ENCODE results near the gene UQCRC1. TPM values are rescaled to one million over a fixed set of nuclear protein-coding genes. Genes with fewer than 3 reads are reported as not detected.
A peak's percentile ranks its signal among the peaks of the same experiment; 100 is the strongest.

UQCRC1 gene
- polyA plus RNA-seq, 3 donors = 326 to 409 (median 350) TPM

GRCh38 chr3:48567500-48567899 is 41.9 kb downstream of the UQCRC1 start:
- no peak overlapping the region for H3K27ac ChIP-seq (ENCODE audit: low read depth in 1 of 2, low read length in 2 of 2)
- H3K36me3 ChIP-seq (replicated peaks in 1 of 2; ENCODE audit: control insufficient read depth in 1 of 2, insufficient read depth in 2 of 2, low read length in 2 of 2) = no peaks in the 10 kb centered on the region
- no peak overlapping the region for H3K9ac ChIP-seq (ENCODE audit: insufficient read depth, low read length, poor library complexity, severe bottlenecking)
- H3K27ac Mint-ChIP-seq = peak overlapping the region in 3 of 7 donors; percentile 30 to 70 (median 53)
- no peaks in the 10 kb centered on the region for H3K9me3 ChIP-seq (replicated peaks in 1 of 2; ENCODE audit: control insufficient read depth in 1 of 2, insufficient read depth in 1 of 2, low read length in 2 of 2)
- H4K20me1 ChIP-seq (ENCODE audit: insufficient read depth, low read length) = no peaks in the 10 kb centered on the region
- peaks cover 43 to 44% of the 10 kb centered on the region in 2 donors for H3K4me1 ChIP-seq (ENCODE audit: control insufficient read depth in 1 of 2, insufficient read depth in 2 of 2, low read length in 2 of 2)
- H3K4me3 Mint-ChIP-seq = no peak overlapping the region
- peaks cover 0 to 2% of the 10 kb centered on the region in 2 donors for H3K36me3 Mint-ChIP-seq
- no peaks in the 10 kb centered on the region for H3K27me3 ChIP-seq (ENCODE audit: control insufficient read depth in 2 of 2, insufficient read depth in 2 of 2, low read length in 2 of 2)
- peaks cover 44% of the 10 kb centered on the region for H3K4me1 Mint-ChIP-seq
- intact Hi-C loops (cut with micrococcal nuclease) = no loop called here
- DNase-seq = no peak
- no peak for TF ChIP-seq CTCF (IDR thresholded peaks at IDR 0.05)
- H2AFZ ChIP-seq (ENCODE audit: insufficient read depth, low read depth, low read length, poor library complexity, severe bottlenecking) = no peak overlapping the region
- H3K27me3 Mint-ChIP-seq (ENCODE audit: low read depth in 3 of 3) = peaks cover 6 to 11% (median 6%) of the 10 kb centered on the region in 3 donors
- no peaks in the 10 kb centered on the region for H3K9me3 Mint-ChIP-seq
- no peak overlapping the region for H3K4me3 ChIP-seq (replicated peaks in 1 of 3; ENCODE audit: low read depth in 2 of 3, low read length in 3 of 3)
- H3K4me2 ChIP-seq (replicated peaks; ENCODE audit: extremely low read depth, low read length, poor library complexity, severe bottlenecking) = no peak overlapping the region
- no peaks in the 10 kb centered on the region for H3K79me2 ChIP-seq (ENCODE audit: insufficient read depth, low read length)
- 96% methylated on average over 8 of the region's 11 CpGs for WGBS (ENCODE audit: insufficient coverage)

- no peaks in the 10 kb centered on the region for H4K20me1 ChIP-seq (ENCODE audit: insufficient read depth, low read length)
- intact Hi-C loops (cut with micrococcal nuclease) = no loop called here
- no peak overlapping the region for H3K27ac ChIP-seq (ENCODE audit: low read depth in 1 of 2, low read length in 2 of 2)
- H3K9me3 ChIP-seq (replicated peaks in 1 of 2; ENCODE audit: control insufficient read depth in 1 of 2, insufficient read depth in 1 of 2, low read length in 2 of 2) = no peaks in the 10 kb centered on the region
- no peaks in the 10 kb centered on the region for H3K79me2 ChIP-seq (ENCODE audit: insufficient read depth, low read length)
- H3K4me3 ChIP-seq (replicated peaks in 1 of 3; ENCODE audit: low read depth in 2 of 3, low read length in 3 of 3) = no peak overlapping the region
- Mint-ChIP-seq H3K4me3 (no peak overlapping the region), H3K9me3 (no peaks in the 10 kb centered on the region), H3K36me3 (peaks cover 0 to 2% of the 10 kb centered on the region in 2 donors), H3K4me1 (peaks cover 44% of the 10 kb centered on the region), H3K27ac (peak overlapping the region in 2 of 7 donors; percentile 53 to 65), H3K27me3 (ENCODE audit: low read depth in 3 of 3) (peaks cover 6 to 10% (median 6%) of the 10 kb centered on the region in 3 donors)
- DNase-seq = no peak
- peaks cover 45 to 48% of the 10 kb centered on the region in 2 donors for H3K4me1 ChIP-seq (ENCODE audit: control insufficient read depth in 1 of 2, insufficient read depth in 2 of 2, low read length in 2 of 2)
- H3K27me3 ChIP-seq (ENCODE audit: control insufficient read depth in 2 of 2, insufficient read depth in 2 of 2, low read length in 2 of 2) = no peaks in the 10 kb centered on the region
- 100% methylated on average over 5 of the region's 5 CpGs for WGBS (ENCODE audit: insufficient coverage)
- no peak for TF ChIP-seq CTCF (IDR thresholded peaks at IDR 0.05)
- no peak overlapping the region for H3K4me2 ChIP-seq (replicated peaks; ENCODE audit: extremely low read depth, low read length, poor library complexity, severe bottlenecking)
- H3K9ac ChIP-seq (ENCODE audit: insufficient read depth, low read length, poor library complexity, severe bottlenecking) = no peak overlapping the region
- no peaks in the 10 kb centered on the region for H3K36me3 ChIP-seq (replicated peaks in 1 of 2; ENCODE audit: control insufficient read depth in 1 of 2, insufficient read depth in 2 of 2, low read length in 2 of 2)
- H2AFZ ChIP-seq (ENCODE audit: insufficient read depth, low read depth, low read length, poor library complexity, severe bottlenecking) = no peak overlapping the region
Measured at GRCh38 chr3:48567090-48567489, 42.4 kb downstream of the UQCRC1 start.
